Measurements from ENCODE around the gene NDUFA11. TPM values are rescaled to one million over a fixed set of nuclear protein-coding genes. Genes with fewer than 3 reads are reported as not detected.

NDUFA11 gene
- total and polyA plus RNA-seq, 2 of the 13 experiments (the other 11 are each of a cell fraction or from before 2014, with no cell fraction given): 286 to 378 TPM

DNA sequence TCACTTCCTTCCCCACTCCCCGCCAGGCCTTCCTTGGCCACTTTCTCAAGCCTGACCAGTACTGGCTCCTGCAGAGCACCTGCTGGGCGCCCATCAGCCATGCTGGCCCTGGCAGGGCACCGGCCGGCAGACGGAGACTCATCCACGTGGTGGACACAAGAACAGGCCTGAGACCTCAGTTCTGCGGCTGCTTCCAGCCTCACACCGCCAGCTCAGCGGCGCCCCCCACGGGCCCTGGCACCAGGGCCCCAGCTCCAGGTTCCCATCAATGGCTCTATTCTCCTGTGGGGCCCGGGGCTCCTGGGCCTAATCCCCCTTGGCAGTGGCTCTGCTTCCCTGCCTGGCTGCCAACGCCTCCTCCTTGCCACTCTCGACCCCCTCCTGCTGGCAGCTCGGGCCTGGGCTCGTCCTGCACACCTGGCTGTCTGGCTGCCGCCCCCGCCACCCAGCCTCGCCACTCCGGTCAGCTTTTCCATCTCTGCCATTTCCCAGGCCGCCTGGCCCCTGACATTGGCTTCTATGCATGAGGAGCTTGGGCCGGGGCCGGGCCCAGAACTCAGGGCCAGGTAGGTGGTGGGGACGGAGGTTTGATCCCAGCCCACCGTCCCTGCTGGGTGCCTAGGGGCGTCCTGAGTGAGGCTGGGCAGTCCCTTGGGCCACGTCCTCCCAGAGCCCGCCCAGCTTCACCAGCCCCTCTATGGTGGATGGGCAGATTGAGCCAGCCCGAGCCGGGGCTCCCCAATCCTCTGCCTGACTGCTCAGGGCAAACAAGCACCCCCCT is 6.2 kb downstream of the NDUFA11 start (continued):
- no peak for TF ChIP-seq FOSL2 (CRISPR knock-in tag; IDR thresholded peaks at IDR 0.05)
- TF ChIP-seq AGO2 (optimal IDR thresholded peaks at IDR 0.05; ENCODE audit: low read depth, low read length): peak; percentile 63
- TF ChIP-seq ZNF12 (CRISPR knock-in tag; IDR thresholded peaks at IDR 0.05): no peak
- TF ChIP-seq, protein P1, sequence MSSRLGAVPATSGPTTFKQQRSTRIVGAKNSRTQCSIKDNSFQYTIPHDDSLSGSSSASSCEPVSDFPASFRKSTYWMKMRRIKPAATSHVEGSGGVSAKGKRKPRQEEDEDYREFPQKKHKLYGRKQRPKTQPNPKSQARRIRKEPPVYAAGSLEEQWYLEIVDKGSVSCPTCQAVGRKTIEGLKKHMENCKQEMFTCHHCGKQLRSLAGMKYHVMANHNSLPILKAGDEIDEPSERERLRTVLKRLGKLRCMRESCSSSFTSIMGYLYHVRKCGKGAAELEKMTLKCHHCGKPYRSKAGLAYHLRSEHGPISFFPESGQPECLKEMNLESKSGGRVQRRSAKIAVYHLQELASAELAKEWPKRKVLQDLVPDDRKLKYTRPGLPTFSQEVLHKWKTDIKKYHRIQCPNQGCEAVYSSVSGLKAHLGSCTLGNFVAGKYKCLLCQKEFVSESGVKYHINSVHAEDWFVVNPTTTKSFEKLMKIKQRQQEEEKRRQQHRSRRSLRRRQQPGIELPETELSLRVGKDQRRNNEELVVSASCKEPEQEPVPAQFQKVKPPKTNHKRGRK (CRISPR knock-in tag; IDR thresholded peaks at IDR 0.05): no peak
- 0 out of 2 replicates have a peak, but pooled peaks have one; percentile 53 for TF ChIP-seq HNRNPL (IDR thresholded peaks at IDR 0.05; ENCODE audit: low read depth, low read length)
- TF ChIP-seq NR1H2 (CRISPR knock-in tag; IDR thresholded peaks at IDR 0.05; ENCODE audit: borderline replicate concordance, low read depth): no peak
- TF ChIP-seq KLF12 (CRISPR knock-in tag; IDR thresholded peaks at IDR 0.05; ENCODE audit: borderline replicate concordance): no peak
- TF ChIP-seq, protein P2, sequence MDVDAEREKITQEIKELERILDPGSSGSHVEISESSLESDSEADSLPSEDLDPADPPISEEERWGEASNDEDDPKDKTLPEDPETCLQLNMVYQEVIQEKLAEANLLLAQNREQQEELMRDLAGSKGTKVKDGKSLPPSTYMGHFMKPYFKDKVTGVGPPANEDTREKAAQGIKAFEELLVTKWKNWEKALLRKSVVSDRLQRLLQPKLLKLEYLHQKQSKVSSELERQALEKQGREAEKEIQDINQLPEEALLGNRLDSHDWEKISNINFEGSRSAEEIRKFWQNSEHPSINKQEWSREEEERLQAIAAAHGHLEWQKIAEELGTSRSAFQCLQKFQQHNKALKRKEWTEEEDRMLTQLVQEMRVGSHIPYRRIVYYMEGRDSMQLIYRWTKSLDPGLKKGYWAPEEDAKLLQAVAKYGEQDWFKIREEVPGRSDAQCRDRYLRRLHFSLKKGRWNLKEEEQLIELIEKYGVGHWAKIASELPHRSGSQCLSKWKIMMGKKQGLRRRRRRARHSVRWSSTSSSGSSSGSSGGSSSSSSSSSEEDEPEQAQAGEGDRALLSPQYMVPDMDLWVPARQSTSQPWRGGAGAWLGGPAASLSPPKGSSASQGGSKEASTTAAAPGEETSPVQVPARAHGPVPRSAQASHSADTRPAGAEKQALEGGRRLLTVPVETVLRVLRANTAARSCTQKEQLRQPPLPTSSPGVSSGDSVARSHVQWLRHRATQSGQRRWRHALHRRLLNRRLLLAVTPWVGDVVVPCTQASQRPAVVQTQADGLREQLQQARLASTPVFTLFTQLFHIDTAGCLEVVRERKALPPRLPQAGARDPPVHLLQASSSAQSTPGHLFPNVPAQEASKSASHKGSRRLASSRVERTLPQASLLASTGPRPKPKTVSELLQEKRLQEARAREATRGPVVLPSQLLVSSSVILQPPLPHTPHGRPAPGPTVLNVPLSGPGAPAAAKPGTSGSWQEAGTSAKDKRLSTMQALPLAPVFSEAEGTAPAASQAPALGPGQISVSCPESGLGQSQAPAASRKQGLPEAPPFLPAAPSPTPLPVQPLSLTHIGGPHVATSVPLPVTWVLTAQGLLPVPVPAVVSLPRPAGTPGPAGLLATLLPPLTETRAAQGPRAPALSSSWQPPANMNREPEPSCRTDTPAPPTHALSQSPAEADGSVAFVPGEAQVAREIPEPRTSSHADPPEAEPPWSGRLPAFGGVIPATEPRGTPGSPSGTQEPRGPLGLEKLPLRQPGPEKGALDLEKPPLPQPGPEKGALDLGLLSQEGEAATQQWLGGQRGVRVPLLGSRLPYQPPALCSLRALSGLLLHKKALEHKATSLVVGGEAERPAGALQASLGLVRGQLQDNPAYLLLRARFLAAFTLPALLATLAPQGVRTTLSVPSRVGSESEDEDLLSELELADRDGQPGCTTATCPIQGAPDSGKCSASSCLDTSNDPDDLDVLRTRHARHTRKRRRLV (CRISPR knock-in tag; IDR thresholded peaks at IDR 0.05): no peak
